CD4-positive, alpha-beta memory T cell (primary cell): ENCODE data around the gene CEP57. TPM values are rescaled to one million over a fixed set of nuclear protein-coding genes. Genes with fewer than 3 reads are reported as not detected.
A peak's percentile ranks its signal among the peaks of the same experiment; 100 is the strongest.
"Not testable (repeated sequence)": the region's sequence is repeated elsewhere in the genome, so short reads cannot be mapped to it uniquely, and the experiment has no call there.

Source experiments
- CTCF ChIA-PET: fragments of 350-600 bp; sonication (Branson Sonifier 250); formaldehyde crosslinking; loops from one replicate; lab custom pipeline; 2021; ENCODE audit warnings: inconsistent platforms; ENCODE audit not compliant: partially characterized antibody; lab: Charles Lee
- POLR2A ChIA-PET: fragments of 350-600 bp; sonication (Branson Sonifier 250); formaldehyde crosslinking; loops from one replicate; lab custom pipeline; 2021; ENCODE audit not compliant: partially characterized antibody; lab: Charles Lee
- DNase-seq, 5 donors: peaks; one replicate each; pipeline versions ENCODE4 v3.0.0 to v3.0.0-alpha.2; 2020 to 2022; ENCODE audit warnings: mixed read lengths in 1 of 5
- H3K27ac ChIP-seq: one replicate; pipeline ENCODE4 v1.7.0; 2013; ENCODE audit warnings: low read depth, low read length
- H3K27me3 ChIP-seq: 2 replicates; pipeline ENCODE4 v1.7.0; 2013; ENCODE audit warnings: mild to moderate bottlenecking, low read length, moderate library complexity; ENCODE audit not compliant: insufficient read depth
- H3K36me3 ChIP-seq: 2 replicates; pipeline ENCODE4 v1.7.0; 2013; ENCODE audit warnings: mild to moderate bottlenecking, low read length, moderate library complexity; ENCODE audit not compliant: insufficient read depth
- H3K4me1 ChIP-seq: 2 replicates; pipeline ENCODE4 v1.7.0; 2013; ENCODE audit warnings: mild to moderate bottlenecking, low read length, moderate library complexity; ENCODE audit not compliant: insufficient read depth
- H3K4me3 ChIP-seq, 2 donors: one replicate each; pipeline ENCODE4 v1.7.0; 2013; ENCODE audit warnings: low read length in 2 of 2, mild to moderate bottlenecking in 1 of 2
- H3K9me3 ChIP-seq, 2 donors: one replicate each; pipeline ENCODE4 v1.7.0; 2013; ENCODE audit warnings: low read length in 2 of 2, control low read depth in 1 of 2; ENCODE audit not compliant: control insufficient read depth in 1 of 2
- H3K27ac Mint-ChIP-seq, 7 donors: one replicate each; pipeline ENCODE4 v1.8.0; 2020 to 2021; ENCODE audit warnings: mixed read lengths in 7 of 7, mild to moderate bottlenecking in 6 of 7, inconsistent platforms in 3 of 7, moderate library complexity in 3 of 7
- H3K27me3 Mint-ChIP-seq, 2 donors: one replicate each; pipeline ENCODE4 v1.8.0; 2020 to 2021; ENCODE audit warnings: mixed read lengths in 2 of 2
- H3K36me3 Mint-ChIP-seq, 2 donors: one replicate each; pipeline ENCODE4 v1.8.0; 2020 to 2021; ENCODE audit warnings: mixed read lengths in 2 of 2, inconsistent platforms in 1 of 2, mild to moderate bottlenecking in 1 of 2
- H3K4me1 Mint-ChIP-seq, 4 donors: one replicate each; pipeline ENCODE4 v1.8.0; 2020 to 2021; ENCODE audit warnings: mixed read lengths in 4 of 4, mild to moderate bottlenecking in 1 of 4
- H3K4me3 Mint-ChIP-seq, 8 donors: one replicate each; pipeline ENCODE4 v1.8.0; 2020 to 2021; ENCODE audit warnings: mixed read lengths in 8 of 8, mild to moderate bottlenecking in 7 of 8, moderate library complexity in 6 of 8, inconsistent platforms in 3 of 8
- H3K9me3 Mint-ChIP-seq, 8 donors: one replicate each; pipeline ENCODE4 v1.8.0; 2020 to 2021; ENCODE audit warnings: mixed read lengths in 8 of 8, mild to moderate bottlenecking in 5 of 8, inconsistent platforms in 3 of 8, moderate library complexity in 1 of 8
- intact Hi-C: fragments of 100-400 bp; cut with micrococcal nuclease; formaldehyde crosslinking; loops from one replicate; pipeline ENCODE4 v1.15.1; 2023
- polyA plus RNA-seq, 2 donors: library from polyadenylated mRNA; unstranded; fragments of 300-500 nt; fragmentation: Illumina TruSeq; gene quantifications; one replicate each; pipeline ENCODE4 v1.2.3, GENCODE V29; 2021
- total RNA-seq, 2 experiments: library from RNA; stranded (reverse); gene quantifications; one replicate each; pipeline ENCODE4 v1.2.3, GENCODE V29; 2021

Gene CEP57
- total and polyA plus RNA-seq, 4 experiments from 2014 or later: 39.0 to 78.9 (median 70.0) TPM

GRCh38 chr11:95802806-95803205, 12.5 kb downstream of the CEP57 start:
- CTCF ChIA-PET: no interaction called here
- H3K27me3 Mint-ChIP-seq: no peaks in the 10 kb centered on the region
- H3K36me3 Mint-ChIP-seq: peaks cover 39 to 46% of the 10 kb centered on the region in 2 donors
- peaks cover 0 to 29% (median 9%) of the 10 kb centered on the region in 4 donors for H3K4me1 Mint-ChIP-seq
- DNase-seq: no peak
- POLR2A ChIA-PET: interaction anchor here (7.3 kb wide), 1 partner anchor 12 kb away, joined by 51 read pairs; the partner anchor contains the start of genes CEP57 and FAM76B
- Histone ChIP-seq H3K27ac (no peak overlapping the region), H3K27me3 (no peaks in the 10 kb centered on the region), H3K36me3 (peaks cover 11% of the 10 kb centered on the region), H3K9me3 (no peaks in the 10 kb centered on the region), H3K4me1 (peaks cover 9% of the 10 kb centered on the region), H3K4me3 (no peak overlapping the region)
- H3K9me3 Mint-ChIP-seq: peaks cover 0 to 3% (median 0%) of the 10 kb centered on the region in 8 donors
- H3K4me3 Mint-ChIP-seq: no peak overlapping the region
- intact Hi-C loops: no loop called here
- peak overlapping the region in 3 of 7 donors; percentile 2 to 74 (median 13) for H3K27ac Mint-ChIP-seq

- ChIA-PET POLR2A (interaction anchor here (0.6 to 7.3 kb wide), 2 partner anchors 13 to 46 kb away, joined by 3 to 51 read pairs; partner anchors contain the start of genes CEP57 and FAM76B), CTCF (no interaction called here)
- H3K27me3 Mint-ChIP-seq: no peaks in the 10 kb centered on the region
- peaks cover 43 to 48% of the 10 kb centered on the region in 2 donors for H3K36me3 Mint-ChIP-seq
- peaks cover 9% of the 10 kb centered on the region for H3K4me1 ChIP-seq
- H3K27ac Mint-ChIP-seq: peak overlapping the region in 5 of 7 donors; percentile 15 to 59 (median 48)
- H3K4me1 Mint-ChIP-seq: peaks cover 0 to 29% (median 9%) of the 10 kb centered on the region in 4 donors
- H3K9me3 ChIP-seq: no peaks in the 10 kb centered on the region
- no peaks in the 10 kb centered on the region for H3K27me3 ChIP-seq
- peaks cover 11% of the 10 kb centered on the region for H3K36me3 ChIP-seq
- no peak for DNase-seq
- H3K4me3 ChIP-seq: no peak overlapping the region
- intact Hi-C loops: no loop called here
- no peak overlapping the region for H3K4me3 Mint-ChIP-seq
- H3K9me3 Mint-ChIP-seq: peaks cover 0 to 5% (median 0%) of the 10 kb centered on the region in 8 donors
- H3K27ac ChIP-seq: no peak overlapping the region
These were observed 13.7 kb downstream of the CEP57 start for GRCh38 chr11:95803973-95804372.

GRCh38 chr11:95805869-95806268, 15.6 kb downstream of the CEP57 start:
- Histone ChIP-seq H3K4me3 (no peak overlapping the region), H3K36me3 (peaks cover 7% of the 10 kb centered on the region), H3K27me3 (no peaks in the 10 kb centered on the region), H3K27ac (no peak overlapping the region), H3K9me3 (no peaks in the 10 kb centered on the region), H3K4me1 (peaks cover 9% of the 10 kb centered on the region)
- Mint-ChIP-seq H3K27ac (peak overlapping the region in 4 of 7 donors; percentile 35 to 77 (median 67)), H3K27me3 (no peaks in the 10 kb centered on the region), H3K36me3 (peaks cover 32 to 34% of the 10 kb centered on the region in 2 donors), H3K9me3 (peaks cover 0 to 9% (median 4%) of the 10 kb centered on the region in 8 donors), H3K4me1 (peaks cover 0 to 25% (median 8%) of the 10 kb centered on the region in 4 donors), H3K4me3 (peak overlapping the region in 3 of 8 donors; percentile 3 to 57 (median 31))
- ChIA-PET CTCF (interaction anchor here (0.9 to 1.4 kb wide), 2 partner anchors 13 to 30 kb away, joined by 3 to 4 read pairs; no protein-coding TSS in a partner anchor), POLR2A (interaction anchor here (7.3 kb wide), 1 partner anchor 15 kb away, joined by 51 read pairs; the partner anchor contains the start of genes CEP57 and FAM76B)
- peak in 1 of 5 donors; percentile 3 for DNase-seq
- intact Hi-C loops: no loop called here

- H3K4me3 ChIP-seq, H3K4me1 ChIP-seq, H3K9me3 ChIP-seq, H3K27me3 ChIP-seq, H3K27ac ChIP-seq, H3K4me3 Mint-ChIP-seq, H3K27me3 Mint-ChIP-seq, H3K9me3 Mint-ChIP-seq, intact Hi-C loops, H3K36me3 ChIP-seq: not testable (repeated sequence)
- H3K4me1 Mint-ChIP-seq: peaks cover 0 to 25% (median 8%) of the 10 kb centered on the region in 4 donors
- H3K36me3 Mint-ChIP-seq: peaks cover 28 to 29% of the 10 kb centered on the region in 2 donors
- POLR2A ChIA-PET: interaction anchor here (7.3 kb wide), 1 partner anchor 16 kb away, joined by 51 read pairs; the partner anchor contains the start of genes CEP57 and FAM76B
- DNase-seq: peak in 3 of 5 donors; percentile 18 to 30 (median 25)
- peak overlapping the region in 3 of 7 donors; percentile 18 to 85 (median 59) for H3K27ac Mint-ChIP-seq
- CTCF ChIA-PET: interaction anchor here (0.9 to 1.4 kb wide), 2 partner anchors 14 to 29 kb away, joined by 3 to 4 read pairs; no protein-coding TSS in a partner anchor
These were observed 16.2 kb downstream of the CEP57 start for GRCh38 chr11:95806464-95806863.

GRCh38 chr11:95811052-95811451, 20.8 kb downstream of the CEP57 start:
- H3K4me1 ChIP-seq, H3K9me3 ChIP-seq, H3K27me3 ChIP-seq, H3K4me3 Mint-ChIP-seq, H3K27ac Mint-ChIP-seq, intact Hi-C loops, H3K4me3 ChIP-seq, POLR2A ChIA-PET, H3K27ac ChIP-seq, DNase-seq, H3K9me3 Mint-ChIP-seq, CTCF ChIA-PET, H3K27me3 Mint-ChIP-seq, H3K36me3 ChIP-seq: not testable (repeated sequence)
- Mint-ChIP-seq H3K36me3 (peaks cover 15 to 31% of the 10 kb centered on the region in 2 donors), H3K4me1 (peaks cover 0 to 15% (median under 1%) of the 10 kb centered on the region in 4 donors)

- no peak overlapping the region for H3K4me3 Mint-ChIP-seq
These were observed 25.7 kb downstream of the CEP57 start for GRCh38 chr11:95816037-95816436.

GRCh38 chr11:95821640-95822039, 31.3 kb downstream of the CEP57 start:
- Mint-ChIP-seq H3K4me3 (no peak overlapping the region), H3K27ac (peak overlapping the region in 2 of 7 donors; percentile 3 to 8), H3K36me3 (peaks cover 56 to 59% of the 10 kb centered on the region in 2 donors), H3K9me3 (no peaks in the 10 kb centered on the region), H3K4me1 (peaks cover 0 to 5% (median 0%) of the 10 kb centered on the region in 4 donors), H3K27me3 (no peaks in the 10 kb centered on the region)
- Histone ChIP-seq H3K4me3 (no peak overlapping the region), H3K4me1 (no peaks in the 10 kb centered on the region), H3K27me3 (no peaks in the 10 kb centered on the region), H3K27ac (no peak overlapping the region), H3K9me3 (no peaks in the 10 kb centered on the region), H3K36me3 (peaks cover 18% of the 10 kb centered on the region)
- ChIA-PET CTCF (no interaction called here), POLR2A (no interaction called here)
- intact Hi-C loops: no loop called here
- DNase-seq: no peak

More at GRCh38 chr11:95816037-95816436, 25.7 kb downstream of the CEP57 start:
- peaks cover 39 to 59% of the 10 kb centered on the region in 2 donors for H3K36me3 Mint-ChIP-seq
- H3K4me1 Mint-ChIP-seq: peaks cover 0 to 5% (median 0%) of the 10 kb centered on the region in 4 donors
- Histone ChIP-seq H3K36me3 (peaks cover 5% of the 10 kb centered on the region), H3K27me3 (no peaks in the 10 kb centered on the region), H3K27ac (no peak overlapping the region), H3K9me3 (no peaks in the 10 kb centered on the region), H3K4me3 (no peak overlapping the region), H3K4me1 (no peaks in the 10 kb centered on the region)
- DNase-seq: no peak
- POLR2A ChIA-PET: no interaction called here
- no peaks in the 10 kb centered on the region for H3K27me3 Mint-ChIP-seq
- no peaks in the 10 kb centered on the region for H3K9me3 Mint-ChIP-seq
- intact Hi-C loops: no loop called here
- CTCF ChIA-PET: no interaction called here
- H3K27ac Mint-ChIP-seq: peak overlapping the region in 2 of 7 donors; percentile 21 to 43
